ENCODE measurements around the gene P4HA2.

Gene P4HA2

DNA sequence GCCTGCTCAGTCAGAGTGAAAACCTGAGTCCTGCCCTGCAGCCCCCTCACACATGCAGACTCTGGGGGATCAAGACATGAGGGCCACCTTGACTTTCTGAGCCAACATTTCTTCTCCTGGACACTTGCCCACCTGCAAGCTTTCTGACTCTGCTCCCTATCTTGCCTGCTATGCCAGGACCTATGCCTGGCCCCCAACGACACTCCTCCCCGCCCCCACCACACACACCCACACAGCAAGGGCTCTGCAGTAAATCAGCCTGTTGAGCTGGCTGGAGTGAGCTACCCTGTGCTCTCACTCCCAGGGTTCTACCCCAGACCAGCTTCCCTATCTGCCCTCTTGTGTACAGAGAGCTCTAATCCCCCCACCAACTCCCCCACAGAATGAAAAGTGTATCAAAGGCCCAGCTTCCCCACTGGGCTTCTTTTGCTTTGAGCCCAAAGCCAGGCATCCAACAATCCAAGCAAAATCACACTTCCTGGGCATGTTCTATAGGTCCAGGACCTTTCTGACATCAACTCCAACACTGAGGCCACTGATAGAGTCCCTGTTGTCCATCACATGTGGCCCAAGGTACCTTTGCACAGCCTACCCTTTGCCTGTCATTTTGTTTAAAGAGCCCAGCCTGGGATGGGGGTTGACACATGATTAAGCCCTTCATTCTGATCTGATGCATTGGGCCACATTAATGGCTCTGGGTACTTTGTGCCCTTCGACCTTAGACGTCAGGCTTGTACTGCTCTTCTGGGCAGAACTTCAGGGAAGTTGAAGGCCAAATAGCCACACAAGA, 37.1 kb upstream of the P4HA2 start:
- no peak for DNase-seq (ENCODE audit: low read depth)

DNA sequence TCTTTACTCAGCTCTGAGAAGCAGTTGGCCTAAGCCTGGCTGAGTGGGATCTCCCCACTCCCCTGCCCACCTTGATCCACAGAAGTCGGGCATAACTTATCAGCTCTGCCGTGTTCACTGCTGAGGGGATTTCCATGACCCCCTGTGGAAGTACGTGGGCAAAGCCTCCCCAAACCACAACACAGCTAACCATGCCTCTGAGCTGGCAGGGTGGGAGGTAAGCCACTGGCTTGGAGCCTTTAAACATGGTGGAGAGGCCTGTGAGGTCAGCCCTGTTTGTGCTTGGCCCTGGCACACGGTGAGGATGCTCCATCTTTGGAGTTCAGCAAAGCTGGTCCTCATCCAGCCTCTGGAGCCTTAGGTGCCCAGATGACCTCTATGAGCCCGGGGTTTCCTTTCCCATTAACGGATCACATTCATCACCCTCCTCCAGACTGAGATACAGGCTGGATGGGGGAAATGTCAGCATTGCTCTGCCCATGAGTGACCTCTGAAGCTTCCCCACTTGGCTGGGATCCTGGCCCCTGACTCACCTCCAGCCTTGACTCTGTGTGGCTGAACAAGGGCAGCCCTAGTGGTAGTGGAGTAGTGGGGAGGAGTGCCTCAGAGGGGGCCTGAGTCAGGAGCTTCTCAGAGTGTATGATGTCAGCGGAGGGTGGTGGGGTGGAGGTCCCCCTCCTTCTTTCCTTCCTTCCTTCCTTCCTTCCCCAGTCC, 36.1 kb upstream of the P4HA2 start:
- DNase-seq (ENCODE audit: low read depth), result peak; percentile 79

DNA sequence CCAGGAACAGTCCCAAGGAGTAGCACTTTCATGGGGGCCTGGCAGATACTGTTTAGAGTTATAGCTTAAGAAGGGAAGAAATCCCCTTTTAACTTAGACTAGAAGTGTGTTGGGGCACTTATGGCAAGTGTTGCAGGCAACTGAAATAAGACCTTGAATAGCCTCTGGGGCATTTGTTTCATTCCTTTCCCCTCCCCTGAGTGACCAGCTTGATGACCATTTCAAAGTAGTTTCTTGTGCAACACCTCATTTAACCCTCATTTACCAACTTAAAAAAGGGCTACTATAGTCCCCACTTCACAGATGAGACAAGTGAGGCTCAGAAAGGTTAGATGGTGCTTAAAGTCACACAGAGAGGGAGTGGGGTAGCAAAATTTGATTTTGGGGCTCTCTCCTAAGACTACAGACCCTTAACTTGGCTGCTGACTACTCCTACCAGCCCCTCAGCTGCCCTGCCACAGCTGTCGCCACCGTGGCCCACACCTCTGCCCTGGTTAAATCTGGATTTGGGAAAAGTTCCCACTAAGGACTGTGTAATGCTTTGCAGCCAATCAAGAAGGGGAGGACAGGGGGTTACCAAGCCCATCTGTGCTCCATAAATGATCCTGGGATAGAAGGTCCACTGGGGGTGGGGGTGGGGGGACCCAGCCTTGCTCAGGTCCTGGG, 35.4 kb upstream of the P4HA2 start:
- no peak for DNase-seq (ENCODE audit: low read depth)

DNA sequence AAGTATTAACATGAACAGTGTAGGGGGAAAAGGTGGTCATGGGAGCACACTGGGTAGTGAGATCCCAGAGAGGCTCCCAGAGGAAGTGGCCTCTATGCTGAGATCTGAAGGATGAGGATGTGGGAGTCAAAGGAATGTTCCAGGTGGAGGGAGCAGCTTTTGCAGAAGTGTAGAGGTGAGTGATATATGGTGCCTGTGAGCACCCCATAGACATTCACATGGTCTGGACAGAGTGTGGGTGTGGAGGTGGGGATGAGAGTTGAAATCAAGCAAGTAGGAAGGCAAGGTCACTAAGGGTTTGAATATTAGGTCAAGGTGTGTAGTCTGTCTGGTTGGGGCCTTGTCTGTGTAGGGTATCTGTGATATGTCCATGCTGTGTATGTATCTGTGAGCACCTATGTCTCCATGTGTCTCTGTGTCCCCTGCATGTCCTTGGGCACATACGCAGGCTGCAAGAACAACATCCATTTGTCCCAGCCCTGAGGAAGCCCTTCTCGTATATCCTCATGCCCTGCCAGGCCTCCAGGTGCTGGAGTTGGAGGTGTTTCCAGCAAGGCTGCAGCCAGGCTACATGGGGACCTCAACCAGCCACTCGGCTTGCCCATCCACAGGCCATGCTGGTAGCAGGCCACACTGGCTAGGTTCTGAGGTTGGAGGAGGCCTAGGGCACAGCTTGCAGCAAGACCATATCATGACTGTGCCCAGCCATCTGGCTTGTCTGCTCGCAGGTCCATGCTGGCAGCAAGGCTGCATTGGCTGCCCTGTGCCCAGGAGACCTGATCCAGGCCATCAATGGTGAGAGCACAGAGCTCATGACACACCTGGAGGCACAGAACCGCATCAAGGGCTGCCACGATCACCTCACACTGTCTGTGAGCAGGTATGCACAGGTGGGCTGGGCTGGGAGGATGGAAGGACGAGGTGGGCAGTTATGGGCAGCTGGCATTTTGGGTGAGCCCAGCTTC, 34.5 kb upstream of the P4HA2 start:
- no peak for DNase-seq (ENCODE audit: low read depth)

DNA sequence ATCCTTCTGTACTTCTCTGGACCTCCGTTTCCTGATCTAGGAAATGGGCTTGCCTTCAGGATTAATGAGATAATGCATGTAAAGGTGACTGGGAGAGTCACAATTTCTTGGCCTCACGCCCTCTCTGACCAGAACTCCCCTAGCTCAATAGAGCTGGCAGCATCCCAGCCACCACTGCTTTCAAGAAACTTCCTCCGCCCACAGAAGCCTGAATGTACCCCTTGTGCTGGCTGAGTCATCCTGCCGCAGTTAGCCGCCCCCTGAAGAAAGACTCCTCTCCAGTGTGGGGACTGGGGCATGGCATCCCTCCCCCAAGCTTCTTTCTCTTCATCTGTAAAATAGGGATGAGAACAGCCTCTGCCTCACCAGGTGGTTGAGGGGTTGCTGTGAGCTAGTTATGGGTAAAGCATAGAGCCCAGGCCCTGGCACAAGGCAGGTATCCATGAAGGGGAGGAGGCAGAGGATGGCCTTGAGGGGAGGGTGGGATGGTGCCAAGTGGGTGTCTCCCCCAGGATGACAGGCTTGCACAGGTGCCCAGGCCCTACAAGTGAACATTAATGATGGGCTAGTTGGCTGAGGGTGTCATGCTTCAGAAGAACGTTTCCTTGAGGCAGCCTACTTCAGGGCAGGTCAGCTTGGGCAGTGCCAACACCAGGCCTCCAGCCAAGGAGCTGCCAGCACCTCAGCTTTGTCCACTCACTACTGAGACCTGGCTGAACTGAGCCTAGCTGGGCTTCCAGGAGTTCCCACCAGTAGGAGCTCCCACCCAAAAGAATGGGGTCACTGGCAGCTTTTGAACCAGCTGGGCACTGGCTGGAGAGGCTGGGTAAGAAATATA, 33.3 kb upstream of the P4HA2 start:
- DNase-seq (ENCODE audit: low read depth), result no peak

DNA sequence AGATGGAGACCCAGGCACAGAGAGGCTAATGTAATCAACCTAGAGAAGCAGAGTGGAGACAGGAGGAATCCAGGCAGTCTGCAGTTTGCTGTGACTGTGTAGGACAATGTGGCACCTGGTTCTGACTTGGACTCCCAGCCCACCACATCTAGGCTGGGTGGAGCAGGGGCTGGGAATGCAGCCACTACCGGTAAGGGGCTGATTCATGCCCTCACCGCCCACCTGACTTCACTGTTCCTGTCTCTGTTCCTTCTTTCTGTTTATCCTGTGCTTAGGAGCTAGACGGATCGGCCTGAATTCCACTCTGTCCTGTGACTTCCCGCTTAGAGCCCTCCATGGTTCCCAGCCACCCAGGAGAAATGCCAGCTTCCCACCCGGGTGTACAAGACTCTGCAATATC, 32.4 kb upstream of the P4HA2 start:
- no peak for DNase-seq (ENCODE audit: low read depth)

DNA sequence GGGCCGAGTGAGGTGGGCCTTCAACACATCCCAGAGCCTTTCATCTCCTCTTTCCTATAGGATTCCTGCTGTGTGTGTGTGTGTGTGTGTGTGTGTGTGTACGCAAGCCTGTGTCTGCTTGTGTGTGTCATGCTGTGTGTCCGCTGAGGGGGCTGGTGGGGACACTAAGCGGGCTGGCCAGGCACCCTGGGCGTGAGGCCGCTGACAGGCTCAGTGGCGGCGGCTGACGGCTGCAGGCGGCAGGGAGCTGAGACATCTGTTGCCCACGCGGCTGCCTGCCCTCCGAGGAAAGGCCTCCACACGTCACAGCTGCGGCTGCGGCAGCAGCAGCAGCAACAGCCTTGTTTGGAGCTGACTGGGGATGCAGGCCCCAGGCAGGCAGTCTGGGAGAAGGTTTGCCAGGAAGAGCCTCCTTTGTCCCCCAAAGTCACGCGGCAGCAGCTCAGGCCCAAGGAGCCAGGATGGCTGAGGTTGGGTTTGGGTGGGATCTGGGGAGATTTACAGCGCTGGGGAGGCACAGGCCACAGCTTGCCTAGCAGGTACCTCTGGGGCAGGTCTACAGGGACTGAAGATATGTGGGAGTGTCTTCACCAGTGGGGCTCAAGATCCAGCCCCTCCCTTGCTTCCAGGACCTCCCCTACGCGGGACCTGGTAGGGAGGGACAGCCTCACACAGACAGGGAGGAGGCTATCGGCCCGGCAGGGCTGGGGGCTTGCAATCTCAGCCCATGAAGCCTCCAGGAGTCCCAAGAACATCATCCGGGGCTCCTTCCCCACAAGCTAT, 31.6 kb upstream of the P4HA2 start:
- DNase-seq (ENCODE audit: low read depth), result peak; percentile 61

DNA sequence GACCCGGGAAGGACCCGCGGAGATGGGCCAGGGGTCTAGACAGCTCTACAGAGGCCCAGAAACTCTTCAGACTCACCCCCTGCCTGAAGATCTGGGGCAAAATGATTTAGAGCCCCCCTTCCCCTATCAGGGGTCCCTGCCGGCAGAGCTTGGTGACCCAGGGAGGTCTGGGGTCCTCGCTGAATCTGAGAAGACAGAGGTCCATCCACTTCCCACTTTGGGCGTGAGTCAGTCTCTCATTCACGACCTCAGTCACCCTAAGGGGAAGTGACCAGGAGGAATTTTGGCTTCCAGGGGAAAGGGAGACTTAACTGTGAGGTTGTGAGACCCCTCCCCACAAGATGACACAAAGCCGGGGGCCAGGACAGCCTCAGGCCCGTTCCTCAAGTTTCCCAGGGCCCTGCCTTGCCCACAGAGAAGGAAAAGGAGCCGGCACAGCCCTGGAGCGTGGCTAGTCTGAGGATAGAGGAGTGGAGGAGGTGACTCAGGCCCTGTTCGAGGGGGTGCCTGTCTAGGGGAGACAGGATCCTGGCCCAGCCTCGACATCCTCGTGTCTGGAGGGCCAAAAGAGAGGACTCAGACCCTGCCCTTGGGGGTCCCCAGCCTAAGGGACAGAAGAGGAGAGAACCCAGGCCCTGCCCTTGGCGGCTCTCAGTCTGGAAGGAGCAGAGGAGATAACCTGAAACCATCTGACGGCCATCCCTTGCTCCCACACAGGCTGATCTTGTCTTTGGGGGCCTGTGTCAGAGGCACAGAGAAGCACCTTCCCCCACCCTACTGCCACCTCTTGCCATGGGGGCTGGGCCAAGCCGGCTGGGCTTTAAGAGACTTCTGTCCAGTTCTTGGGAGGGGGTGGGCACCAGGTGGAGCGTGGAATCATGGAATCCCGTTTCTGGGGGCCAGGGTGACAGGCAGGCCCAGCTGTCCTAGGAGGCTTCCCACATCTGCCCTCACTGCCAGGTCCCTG, 30.7 kb upstream of the P4HA2 start:
- DNase-seq (ENCODE audit: low read depth), result no peak

DNA sequence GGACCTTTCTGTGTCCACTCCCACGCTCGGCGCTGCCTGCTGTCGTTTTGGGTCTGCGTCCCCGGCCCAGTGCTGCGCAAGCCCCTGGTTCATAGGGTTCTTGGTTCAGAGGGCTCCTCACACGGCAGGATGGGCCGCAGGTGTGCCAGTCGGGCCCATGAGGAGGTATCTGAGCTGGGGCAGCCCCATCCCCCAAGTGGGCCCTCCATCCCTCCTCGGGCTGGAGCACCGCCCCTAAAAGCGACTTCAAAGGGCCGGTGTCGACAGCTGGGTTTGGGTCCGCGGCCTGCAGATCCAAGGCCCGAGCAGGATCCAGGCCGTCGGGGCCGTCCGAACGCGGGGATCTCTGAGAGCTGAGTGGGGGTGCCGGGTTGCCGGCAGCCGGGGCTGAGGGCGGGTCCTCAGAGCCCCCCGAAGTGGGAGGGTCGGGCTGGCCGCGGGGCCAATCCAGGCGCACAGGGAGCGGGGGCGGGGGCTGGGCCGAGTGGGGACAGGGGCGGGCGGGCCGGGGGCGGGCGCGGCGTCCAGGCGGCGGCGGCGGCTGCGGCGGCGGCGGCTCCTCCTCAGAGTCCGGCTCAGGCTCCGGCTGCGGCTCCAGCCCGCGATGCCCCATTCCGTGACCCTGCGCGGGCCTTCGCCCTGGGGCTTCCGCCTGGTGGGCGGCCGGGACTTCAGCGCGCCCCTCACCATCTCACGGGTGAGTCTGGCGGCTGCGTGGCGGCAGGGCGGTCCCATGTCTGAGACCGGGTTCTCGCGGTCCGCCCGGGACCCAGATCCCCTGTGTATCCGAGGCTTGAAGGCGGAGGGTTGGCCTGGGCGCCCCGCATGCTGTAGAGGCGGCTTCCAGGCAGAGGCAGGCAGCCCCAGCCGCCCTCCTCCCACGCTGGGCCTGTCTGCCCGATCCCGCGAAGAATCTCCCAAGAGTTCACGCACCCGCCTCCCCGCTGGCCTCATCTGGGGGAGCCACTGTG, 29.8 kb upstream of the P4HA2 start, which contains the start of gene PDLIM4:
PDLIM4 (plus strand) TSS at position 566 of the 971 bp plus-strand sequence; CDS start at position 605, 39 bp downstream.
- DNase-seq (ENCODE audit: low read depth), result no peak

DNA sequence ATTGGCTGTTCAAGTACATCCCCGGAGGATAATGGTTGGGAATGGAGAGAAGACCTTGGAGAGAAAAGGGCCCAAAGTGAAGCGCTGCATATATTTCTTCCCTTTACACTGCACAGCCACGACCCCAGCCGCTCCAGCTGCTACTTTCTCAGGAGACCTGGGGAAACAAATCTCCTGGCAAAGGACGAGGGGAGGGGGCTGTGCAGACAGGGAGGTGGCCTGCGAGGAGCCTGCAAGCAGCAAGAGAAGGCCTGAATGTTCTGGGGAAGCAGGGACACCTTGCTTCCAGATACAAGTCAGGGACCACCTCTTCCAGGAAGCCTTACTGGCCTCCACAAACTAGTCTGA, 29.1 kb upstream of the P4HA2 start:
- DNase-seq (ENCODE audit: low read depth), result no peak

DNA sequence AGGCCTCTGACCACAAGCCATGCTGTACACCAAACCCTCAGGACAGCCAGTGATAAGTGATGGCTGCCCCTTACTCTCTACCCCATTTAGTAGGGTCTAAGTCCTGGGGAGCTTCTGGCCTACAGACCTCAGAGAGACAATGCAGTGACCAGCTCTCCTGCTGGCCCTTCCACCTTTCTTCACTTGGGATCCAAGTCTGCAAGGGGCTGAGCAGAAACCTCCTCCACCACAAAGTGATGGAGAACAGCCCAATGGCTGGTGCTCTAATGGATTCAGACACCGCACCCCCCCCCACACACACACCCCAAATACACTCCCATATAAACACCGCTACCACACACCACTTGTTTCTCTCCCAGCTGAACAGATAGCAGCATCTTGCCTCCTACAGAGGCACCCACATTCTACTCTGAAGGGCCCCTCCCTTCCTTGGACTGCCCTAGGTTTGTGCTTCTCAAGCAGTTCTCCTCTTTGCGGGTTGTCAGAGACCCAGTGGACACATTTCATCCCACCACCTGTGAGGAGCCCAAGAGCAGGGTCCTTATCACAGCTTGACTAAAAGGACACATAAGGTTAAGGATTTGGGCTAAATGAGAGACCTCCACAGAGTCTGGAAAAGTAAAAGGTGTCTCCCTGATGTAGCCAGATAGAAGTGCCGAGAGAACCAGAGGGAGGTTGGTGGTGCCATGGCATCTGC, 28.6 kb upstream of the P4HA2 start:
- DNase-seq (ENCODE audit: low read depth), result no peak

DNA sequence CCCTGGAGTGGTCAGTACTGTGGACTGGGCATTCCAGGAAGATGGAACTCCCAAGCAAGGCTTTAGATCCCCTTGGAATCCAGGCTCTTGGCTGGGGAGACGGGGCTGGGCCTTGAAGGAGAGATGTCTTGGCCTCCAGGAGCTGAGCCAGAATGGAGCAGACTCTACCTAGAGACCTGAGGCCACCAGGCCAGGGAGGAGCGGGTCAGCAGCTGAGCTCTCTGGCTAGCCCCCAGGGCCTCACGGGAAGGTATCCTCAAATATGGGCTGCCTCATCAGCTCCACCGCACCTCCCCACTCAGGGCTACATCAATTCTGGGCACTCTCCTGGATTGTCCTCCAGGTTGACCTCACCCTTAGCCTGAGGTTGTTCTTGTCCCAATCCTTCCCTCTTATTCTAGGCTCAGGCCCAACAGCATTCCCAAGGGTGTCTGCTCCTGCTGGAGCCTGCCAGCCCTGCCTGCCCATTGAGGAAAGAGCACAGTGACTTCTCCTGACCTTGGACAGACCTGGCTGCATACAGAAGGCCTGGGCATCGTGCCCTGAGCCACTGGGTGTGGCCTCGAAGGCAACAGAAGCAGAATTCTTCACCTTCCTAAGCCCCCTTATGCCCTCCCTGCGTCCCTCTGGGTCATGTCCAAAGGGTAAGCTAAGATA, 26.8 kb upstream of the P4HA2 start:
- no peak for DNase-seq (ENCODE audit: low read depth)

DNA sequence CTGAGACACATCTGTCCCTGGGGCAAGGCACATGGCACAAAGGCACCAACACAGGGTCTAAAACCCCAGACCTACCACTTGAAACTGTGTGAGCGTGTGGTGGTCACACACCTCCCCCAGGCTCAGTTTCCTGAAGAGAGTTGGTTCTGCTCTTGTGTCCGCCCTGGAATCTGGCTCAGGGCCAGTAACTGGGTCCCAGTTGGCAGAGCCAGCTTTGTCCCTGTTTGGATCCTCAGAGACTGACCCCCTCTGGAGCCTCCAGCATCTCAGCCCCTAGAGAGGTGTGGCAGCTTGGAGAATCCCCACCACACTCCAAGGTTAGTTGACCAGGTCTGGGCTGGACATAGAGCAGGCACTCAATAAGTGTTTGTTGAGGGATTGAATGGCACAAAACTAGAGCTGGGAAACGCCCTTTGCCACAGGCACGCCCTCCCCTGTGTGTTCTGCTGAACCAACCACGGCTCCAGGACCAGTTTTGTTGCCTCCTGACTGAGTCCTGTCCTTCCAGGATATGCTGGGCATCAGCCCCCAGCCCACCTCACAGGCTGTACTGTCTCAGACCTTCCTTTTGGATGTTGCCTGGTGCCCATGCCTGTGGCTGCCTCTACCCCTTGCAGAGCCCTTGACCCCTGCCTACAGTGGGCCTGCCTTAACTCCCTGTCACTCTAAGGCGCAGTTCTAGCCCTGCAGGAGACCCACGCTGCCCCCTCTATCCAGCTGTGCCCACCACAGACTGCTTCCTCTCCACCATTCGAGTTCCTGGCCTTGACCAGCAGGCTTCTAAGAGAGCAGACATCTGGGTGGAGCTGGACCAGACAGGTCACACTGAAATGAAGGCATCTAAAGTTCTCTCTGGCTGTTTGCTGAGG, 26.0 kb upstream of the P4HA2 start:
- no peak for DNase-seq (ENCODE audit: low read depth)

DNA sequence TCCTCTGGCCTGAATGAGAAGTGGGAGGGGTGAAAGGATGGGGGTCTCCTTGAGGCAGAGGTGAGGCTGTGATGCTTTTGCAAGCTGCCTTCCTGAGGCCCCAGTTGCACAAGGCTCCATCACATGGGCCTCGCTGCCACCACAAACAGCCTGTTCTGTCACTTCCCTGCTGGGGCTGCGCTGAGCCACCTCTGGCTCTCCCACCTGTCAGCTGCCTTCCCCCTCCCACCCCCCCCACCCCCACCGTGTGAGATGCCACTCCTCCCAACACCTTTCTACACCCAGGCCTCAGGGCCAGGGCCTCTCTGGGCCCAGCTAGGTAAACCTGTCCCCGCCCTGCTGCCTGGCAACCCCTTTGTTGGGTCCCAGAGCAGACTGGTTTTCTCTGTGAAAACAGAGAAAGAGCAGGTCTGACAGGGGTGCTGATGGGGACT, 25.4 kb upstream of the P4HA2 start:
- DNase-seq (ENCODE audit: low read depth), result no peak

DNA sequence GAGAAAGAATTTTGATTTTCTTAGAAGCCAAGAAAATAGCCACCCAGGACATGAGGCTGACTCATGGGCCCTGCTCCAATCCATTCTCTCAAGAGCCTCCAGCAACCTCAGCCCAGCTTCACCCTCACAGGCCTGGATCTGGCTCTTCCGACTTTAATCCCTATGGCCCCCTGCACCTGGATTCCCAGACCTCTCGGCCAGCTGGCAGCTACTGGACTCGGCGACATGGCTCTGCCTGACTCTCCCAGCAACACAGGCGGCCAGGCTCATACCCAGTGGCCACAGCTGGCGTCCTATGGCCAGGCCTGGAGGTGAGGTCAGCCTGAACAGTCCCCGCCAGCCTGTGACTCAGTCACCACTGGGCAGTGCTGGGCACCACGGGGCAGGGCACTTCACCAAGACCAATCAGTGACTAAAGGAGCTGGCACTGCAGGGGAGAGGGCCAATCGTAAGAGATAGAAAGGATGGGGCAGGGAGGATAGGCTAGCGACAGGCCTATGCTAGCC, 23.6 kb upstream of the P4HA2 start:
- DNase-seq (ENCODE audit: low read depth), result no peak
